ENCODE data around the gene TASP1. TPM values are rescaled to one million over a fixed set of nuclear protein-coding genes. Genes with fewer than 3 reads are reported as not detected.

TASP1 gene
- total and polyA plus RNA-seq, 7 experiments from 2014 or later = 10.6 to 19.3 (median 13.3) TPM

Other genes starting within 250 kb of the TASP1 start
- 10 to 100 TPM in 4 of 5 experiments, 1 to 10 TPM in 1; 7.9 to 16.9 (median 14.5) TPM for gene ESF1, start 146.0 kb upstream of the TASP1 start, total RNA-seq
- 1 to 10 TPM; 7.2 to 8.5 TPM for gene ESF1, start 146.0 kb upstream of the TASP1 start, polyA plus RNA-seq
- gene NDUFAF5, start 146.1 kb upstream of the TASP1 start, total RNA-seq = 10 to 100 TPM; 23.8 to 43.6 (median 28.9) TPM
- 1 to 10 TPM; 5.1 to 7.4 TPM for gene NDUFAF5, start 146.1 kb upstream of the TASP1 start, polyA plus RNA-seq